ENCODE data around the gene CUX1.

CUX1 gene

GRCh38 chr7:102286237-102287110, 469.0 kb downstream of the CUX1 start, which contains the start of gene SH2B2:
TSS of gene SH2B2 (plus strand) at chr7:102286868. CDS start at chr7:102300551, 13,683 bp downstream.
- Histone ChIP-seq H3K27me3 (ENCODE audit: control insufficient read depth, insufficient read depth, low read length) (peaks cover 8% of the 10 kb centered on the region), H3K9me3 (ENCODE audit: control insufficient read depth, low read length) (no peaks in the 10 kb centered on the region), H3K36me3 (ENCODE audit: control insufficient read depth, insufficient read depth, low read length) (no peaks in the 10 kb centered on the region), H3K4me3 (ENCODE audit: low read length) (peak within 1 kb of the TSS; percentile 67), H3K9ac (ENCODE audit: low read length) (peak within 1 kb of the TSS; percentile 53), H3K4me1 (ENCODE audit: control insufficient read depth, insufficient read depth, low read length) (peaks cover 20% of the 10 kb centered on the region)

- H3K36me3 ChIP-seq (ENCODE audit: control insufficient read depth, insufficient read depth, low read length) = no peaks in the 10 kb centered on the region
- H3K9me3 ChIP-seq (ENCODE audit: control insufficient read depth, low read length) = no peaks in the 10 kb centered on the region
- H3K9ac ChIP-seq (ENCODE audit: low read length) = peak overlapping the region; percentile 39
- peaks cover 20% of the 10 kb centered on the region for H3K4me1 ChIP-seq (ENCODE audit: control insufficient read depth, insufficient read depth, low read length)
- peaks cover 8% of the 10 kb centered on the region for H3K27me3 ChIP-seq (ENCODE audit: control insufficient read depth, insufficient read depth, low read length)
- H3K4me3 ChIP-seq (ENCODE audit: low read length) = peak overlapping the region; percentile 67
Measured at GRCh38 chr7:102287111-102287980, 469.9 kb downstream of the CUX1 start.

- Histone ChIP-seq H3K27me3 (ENCODE audit: control insufficient read depth, insufficient read depth, low read length) (peaks cover 8% of the 10 kb centered on the region), H3K9me3 (ENCODE audit: control insufficient read depth, low read length) (no peaks in the 10 kb centered on the region), H3K9ac (ENCODE audit: low read length) (no peak overlapping the region), H3K4me1 (ENCODE audit: control insufficient read depth, insufficient read depth, low read length) (peaks cover 20% of the 10 kb centered on the region), H3K4me3 (ENCODE audit: low read length) (peak overlapping the region; percentile 67), H3K36me3 (ENCODE audit: control insufficient read depth, insufficient read depth, low read length) (no peaks in the 10 kb centered on the region)
Measured at GRCh38 chr7:102287981-102288278, 470.5 kb downstream of the CUX1 start.

GRCh38 chr7:102288285-102288930, 471.0 kb downstream of the CUX1 start:
- no peak overlapping the region for H3K4me3 ChIP-seq (ENCODE audit: low read length)
- H3K4me1 ChIP-seq (ENCODE audit: control insufficient read depth, insufficient read depth, low read length) = peaks cover 20% of the 10 kb centered on the region
- no peaks in the 10 kb centered on the region for H3K36me3 ChIP-seq (ENCODE audit: control insufficient read depth, insufficient read depth, low read length)
- H3K9ac ChIP-seq (ENCODE audit: low read length) = no peak overlapping the region
- peaks cover 8% of the 10 kb centered on the region for H3K27me3 ChIP-seq (ENCODE audit: control insufficient read depth, insufficient read depth, low read length)
- H3K9me3 ChIP-seq (ENCODE audit: control insufficient read depth, low read length) = no peaks in the 10 kb centered on the region

- Histone ChIP-seq H3K4me1 (ENCODE audit: control insufficient read depth, insufficient read depth, low read length) (peaks cover 20% of the 10 kb centered on the region), H3K9me3 (ENCODE audit: control insufficient read depth, low read length) (no peaks in the 10 kb centered on the region), H3K9ac (ENCODE audit: low read length) (no peak overlapping the region), H3K4me3 (ENCODE audit: low read length) (no peak overlapping the region), H3K36me3 (ENCODE audit: control insufficient read depth, insufficient read depth, low read length) (no peaks in the 10 kb centered on the region), H3K27me3 (ENCODE audit: control insufficient read depth, insufficient read depth, low read length) (peaks cover 12% of the 10 kb centered on the region)
Measured at GRCh38 chr7:102289057-102289456, 471.6 kb downstream of the CUX1 start.

GRCh38 chr7:102291056-102291915, 473.9 kb downstream of the CUX1 start:
- Histone ChIP-seq H3K36me3 (ENCODE audit: control insufficient read depth, insufficient read depth, low read length) (no peaks in the 10 kb centered on the region), H3K4me1 (ENCODE audit: control insufficient read depth, insufficient read depth, low read length) (peaks cover 14% of the 10 kb centered on the region), H3K9me3 (ENCODE audit: control insufficient read depth, low read length) (no peaks in the 10 kb centered on the region), H3K9ac (ENCODE audit: low read length) (no peak overlapping the region), H3K4me3 (ENCODE audit: low read length) (no peak overlapping the region), H3K27me3 (ENCODE audit: control insufficient read depth, insufficient read depth, low read length) (peaks cover 7% of the 10 kb centered on the region)

GRCh38 chr7:102291916-102292267, 474.5 kb downstream of the CUX1 start:
- Histone ChIP-seq H3K9ac (ENCODE audit: low read length) (no peak overlapping the region), H3K9me3 (ENCODE audit: control insufficient read depth, low read length) (no peaks in the 10 kb centered on the region), H3K4me1 (ENCODE audit: control insufficient read depth, insufficient read depth, low read length) (peaks cover 14% of the 10 kb centered on the region), H3K36me3 (ENCODE audit: control insufficient read depth, insufficient read depth, low read length) (no peaks in the 10 kb centered on the region), H3K27me3 (ENCODE audit: control insufficient read depth, insufficient read depth, low read length) (peaks cover 7% of the 10 kb centered on the region), H3K4me3 (ENCODE audit: low read length) (no peak overlapping the region)

GRCh38 chr7:102292813-102293798, 475.7 kb downstream of the CUX1 start:
- H3K4me3 ChIP-seq (ENCODE audit: low read length) = no peak overlapping the region
- H3K9me3 ChIP-seq (ENCODE audit: control insufficient read depth, low read length) = no peaks in the 10 kb centered on the region
- H3K27me3 ChIP-seq (ENCODE audit: control insufficient read depth, insufficient read depth, low read length) = peaks cover 4% of the 10 kb centered on the region
- peaks cover 4% of the 10 kb centered on the region for H3K4me1 ChIP-seq (ENCODE audit: control insufficient read depth, insufficient read depth, low read length)
- no peak overlapping the region for H3K9ac ChIP-seq (ENCODE audit: low read length)
- H3K36me3 ChIP-seq (ENCODE audit: control insufficient read depth, insufficient read depth, low read length) = no peaks in the 10 kb centered on the region

GRCh38 chr7:102294589-102294988, 477.2 kb downstream of the CUX1 start:
- no peaks in the 10 kb centered on the region for H3K4me1 ChIP-seq (ENCODE audit: control insufficient read depth, insufficient read depth, low read length)
- peaks cover 4% of the 10 kb centered on the region for H3K27me3 ChIP-seq (ENCODE audit: control insufficient read depth, insufficient read depth, low read length)
- no peak overlapping the region for H3K4me3 ChIP-seq (ENCODE audit: low read length)

GRCh38 chr7:102295346-102296178, 478.1 kb downstream of the CUX1 start:
- Histone ChIP-seq H3K36me3 (ENCODE audit: control insufficient read depth, insufficient read depth, low read length) (no peaks in the 10 kb centered on the region), H3K4me1 (ENCODE audit: control insufficient read depth, insufficient read depth, low read length) (no peaks in the 10 kb centered on the region), H3K9me3 (ENCODE audit: control insufficient read depth, low read length) (no peaks in the 10 kb centered on the region), H3K27me3 (ENCODE audit: control insufficient read depth, insufficient read depth, low read length) (peaks cover 8% of the 10 kb centered on the region), H3K9ac (ENCODE audit: low read length) (no peak overlapping the region), H3K4me3 (ENCODE audit: low read length) (no peak overlapping the region)

More at GRCh38 chr7:102294589-102294988, 477.2 kb downstream of the CUX1 start:
- no peaks in the 10 kb centered on the region for H3K9me3 ChIP-seq (ENCODE audit: control insufficient read depth, low read length)
- H3K36me3 ChIP-seq (ENCODE audit: control insufficient read depth, insufficient read depth, low read length) = no peaks in the 10 kb centered on the region
- no peak overlapping the region for H3K9ac ChIP-seq (ENCODE audit: low read length)
